Eye (tissue), 1 donor: ENCODE measurements around the gene S100Z.
A peak's percentile ranks its signal among the peaks of the same experiment; 100 is the strongest.
"Not testable (repeated sequence)": the region's sequence is repeated elsewhere in the genome, so short reads cannot be mapped to it uniquely, and the experiment has no call there.

ENCODE experiments used
- DNase-seq: peaks from one replicate; pipeline ENCODE4 v3.0.0-alpha.2; 2015

S100Z gene

GRCh38 chr5:76831110-76831452 lies 18.7 kb upstream of the S100Z start:
- peak; percentile 4 for DNase-seq

GRCh38 chr5:76836181-76836580 lies 13.6 kb upstream of the S100Z start:
- DNase-seq, result no peak

- no peak for DNase-seq
Measured at GRCh38 chr5:76836585-76836984, 13.2 kb upstream of the S100Z start.

- DNase-seq, result no peak
Measured at GRCh38 chr5:76838481-76839261, 11.1 kb upstream of the S100Z start.

- DNase-seq, result no peak
Measured at GRCh38 chr5:76841361-76841760, 8.5 kb upstream of the S100Z start.

GRCh38 chr5:76845890-76846289 lies 3.9 kb upstream of the S100Z start:
- no peak for DNase-seq

- no peak for DNase-seq
Measured at GRCh38 chr5:76850543-76851145, 830 bp downstream of the S100Z start.

- no peak for DNase-seq
Measured at GRCh38 chr5:76851728-76852369, 2.0 kb downstream of the S100Z start.

- DNase-seq, result no peak
Measured at GRCh38 chr5:76852772-76853171, 3.0 kb downstream of the S100Z start.

GRCh38 chr5:76853741-76854140 lies 3.9 kb downstream of the S100Z start:
- not testable (repeated sequence) for DNase-seq

GRCh38 chr5:76854644-76855043 lies 4.8 kb downstream of the S100Z start:
- DNase-seq, result no peak

- DNase-seq, result not testable (repeated sequence)
Measured at GRCh38 chr5:76855501-76855900, 5.7 kb downstream of the S100Z start.

GRCh38 chr5:76855961-76856360 lies 6.1 kb downstream of the S100Z start:
- DNase-seq, result no peak

- not testable (repeated sequence) for DNase-seq
Measured at GRCh38 chr5:76856800-76857199, 7.0 kb downstream of the S100Z start.

- DNase-seq, result no peak
Measured at GRCh38 chr5:76859591-76860247, 9.9 kb downstream of the S100Z start.

GRCh38 chr5:76861612-76862011 lies 11.8 kb downstream of the S100Z start:
- no peak for DNase-seq

- DNase-seq, result no peak
Measured at GRCh38 chr5:76863001-76863400, 13.2 kb downstream of the S100Z start.

GRCh38 chr5:76866503-76866902 lies 16.7 kb downstream of the S100Z start:
- no peak for DNase-seq

- no peak for DNase-seq
Measured at GRCh38 chr5:76867038-76867437, 17.2 kb downstream of the S100Z start.

GRCh38 chr5:76867827-76868693 lies 18.2 kb downstream of the S100Z start:
- DNase-seq, result peak; percentile 92

GRCh38 chr5:76870046-76870445 lies 20.2 kb downstream of the S100Z start:
- no peak for DNase-seq

GRCh38 chr5:76874088-76874581 lies 24.3 kb downstream of the S100Z start:
- DNase-seq, result no peak
